ENCODE results near the gene NELFA. TPM values are rescaled to one million over a fixed set of nuclear protein-coding genes. Genes with fewer than 3 reads are reported as not detected.

The NELFA gene
- total and polyA plus RNA-seq, 2 of the 13 experiments (the other 11 are each of a cell fraction or from before 2014, with no cell fraction given): 13.3 to 18.5 TPM

GRCh38 chr4:1971456-1972200, 37.1 kb downstream of the NELFA start:
- H3K79me2 ChIP-seq (ENCODE audit: insufficient read depth, low read length): no peaks in the 10 kb centered on the region
- DNase-seq (ENCODE audit: low spot score): no peak
- in situ Hi-C loops (cut with HindIII; ENCODE audit: extremely low pct_ligation_motif_present, low pct_unique_long_range_greater_than_20kb): no loop called here
- TF ChIP-seq ZNF260 (CRISPR knock-in tag; IDR thresholded peaks at IDR 0.05; ENCODE audit: borderline replicate concordance, low read depth) (no peak), PPARG (CRISPR knock-in tag; conservative IDR thresholded peaks at IDR 0.05) (no peak), ZIK1 (CRISPR knock-in tag; IDR thresholded peaks at IDR 0.05; ENCODE audit: borderline replicate concordance, low read depth) (no peak), ZNF530 (CRISPR knock-in tag; IDR thresholded peaks at IDR 0.05; ENCODE audit: low read depth) (no peak), MAFK (conservative IDR thresholded peaks at IDR 0.05 in 1 of 2, IDR thresholded peaks at IDR 0.05 in 1 of 2; ENCODE audit: low read length in 2 of 2) (peak in 1 of 2 experiments; percentile 21; a peak in 1 of 4 replicates), SOX6 (IDR thresholded peaks at IDR 0.05) (no peak), SOX6 (CRISPR knock-in tag; IDR thresholded peaks at IDR 0.05) (no peak), REXO4 (CRISPR knock-in tag; IDR thresholded peaks at IDR 0.05; ENCODE audit: borderline replicate concordance) (no peak)
- no peak overlapping the region for H3K4me3 ChIP-seq (replicated peaks in 1 of 3; ENCODE audit: insufficient read depth in 1 of 3, low read depth in 2 of 3, low read length in 3 of 3)
- H3K4me1 ChIP-seq (ENCODE audit: insufficient read depth, low read length): no peaks in the 10 kb centered on the region
- H3K9ac ChIP-seq (ENCODE audit: insufficient read depth, low read depth, low read length): no peak overlapping the region
- ATAC-seq: no peak
- intact Hi-C loops (cut with micrococcal nuclease; ENCODE audit: unreplicated experiment): no loop called here
- H3K27me3 ChIP-seq (ENCODE audit: control insufficient read depth in 1 of 2, insufficient read depth in 2 of 2, low read length in 2 of 2): no peaks in the 10 kb centered on the region
- no peaks in the 10 kb centered on the region for H3K9me3 ChIP-seq (ENCODE audit: low read length)
- ChIA-PET POLR2A (no interaction called here), CTCF (ENCODE audit: low intra/inter-chr PET ratio, low total read pairs) (no interaction called here)
- H3K27ac ChIP-seq (ENCODE audit: extremely low read length, insufficient read depth, low read length): no peak overlapping the region
- H3K36me3 ChIP-seq (replicated peaks in 1 of 2; ENCODE audit: control insufficient read depth in 1 of 2, insufficient read depth in 2 of 2, low read length in 2 of 2): peaks cover 40 to 89% of the 10 kb centered on the region in 2 experiments
- H2AFZ ChIP-seq (ENCODE audit: low read length): no peak overlapping the region
- no peaks in the 10 kb centered on the region for H4K20me1 ChIP-seq (ENCODE audit: insufficient read depth, low read length)
- FAIRE-seq: no peak
- no TSS peak for BruUV-seq (replicated peaks)
- WGBS (ENCODE audit: low lambda C conversion rate): 98% methylated on average over 16 of the region's 16 CpGs
- H3K4me2 ChIP-seq (ENCODE audit: low read depth, low read length): no peak overlapping the region

GRCh38 chr4:1970926-1971325, 37.8 kb downstream of the NELFA start:
- no peaks in the 10 kb centered on the region for H3K79me2 ChIP-seq (ENCODE audit: insufficient read depth, low read length)
- H3K4me3 ChIP-seq (replicated peaks in 1 of 3; ENCODE audit: insufficient read depth in 1 of 3, low read depth in 2 of 3, low read length in 3 of 3): no peak overlapping the region
- WGBS (ENCODE audit: low lambda C conversion rate): 96% methylated on average over 6 of the region's 6 CpGs
- TF ChIP-seq STAT5B (CRISPR knock-in tag; IDR thresholded peaks at IDR 0.05): no peak
- TF ChIP-seq, protein P1, sequence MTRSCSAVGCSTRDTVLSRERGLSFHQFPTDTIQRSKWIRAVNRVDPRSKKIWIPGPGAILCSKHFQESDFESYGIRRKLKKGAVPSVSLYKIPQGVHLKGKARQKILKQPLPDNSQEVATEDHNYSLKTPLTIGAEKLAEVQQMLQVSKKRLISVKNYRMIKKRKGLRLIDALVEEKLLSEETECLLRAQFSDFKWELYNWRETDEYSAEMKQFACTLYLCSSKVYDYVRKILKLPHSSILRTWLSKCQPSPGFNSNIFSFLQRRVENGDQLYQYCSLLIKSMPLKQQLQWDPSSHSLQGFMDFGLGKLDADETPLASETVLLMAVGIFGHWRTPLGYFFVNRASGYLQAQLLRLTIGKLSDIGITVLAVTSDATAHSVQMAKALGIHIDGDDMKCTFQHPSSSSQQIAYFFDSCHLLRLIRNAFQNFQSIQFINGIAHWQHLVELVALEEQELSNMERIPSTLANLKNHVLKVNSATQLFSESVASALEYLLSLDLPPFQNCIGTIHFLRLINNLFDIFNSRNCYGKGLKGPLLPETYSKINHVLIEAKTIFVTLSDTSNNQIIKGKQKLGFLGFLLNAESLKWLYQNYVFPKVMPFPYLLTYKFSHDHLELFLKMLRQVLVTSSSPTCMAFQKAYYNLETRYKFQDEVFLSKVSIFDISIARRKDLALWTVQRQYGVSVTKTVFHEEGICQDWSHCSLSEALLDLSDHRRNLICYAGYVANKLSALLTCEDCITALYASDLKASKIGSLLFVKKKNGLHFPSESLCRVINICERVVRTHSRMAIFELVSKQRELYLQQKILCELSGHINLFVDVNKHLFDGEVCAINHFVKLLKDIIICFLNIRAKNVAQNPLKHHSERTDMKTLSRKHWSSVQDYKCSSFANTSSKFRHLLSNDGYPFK (CRISPR knock-in tag; IDR thresholded peaks at IDR 0.05; ENCODE audit: borderline replicate concordance): no peak
- no peaks in the 10 kb centered on the region for H3K4me1 ChIP-seq (ENCODE audit: insufficient read depth, low read length)
- H3K27ac ChIP-seq (ENCODE audit: extremely low read length, insufficient read depth, low read length): no peak overlapping the region
- no peak overlapping the region for H3K9ac ChIP-seq (ENCODE audit: insufficient read depth, low read depth, low read length)
- H4K20me1 ChIP-seq (ENCODE audit: insufficient read depth, low read length): no peaks in the 10 kb centered on the region
- H3K27me3 ChIP-seq (ENCODE audit: control insufficient read depth in 1 of 2, insufficient read depth in 2 of 2, low read length in 2 of 2): no peaks in the 10 kb centered on the region
- peaks cover 35 to 85% of the 10 kb centered on the region in 2 experiments for H3K36me3 ChIP-seq (replicated peaks in 1 of 2; ENCODE audit: control insufficient read depth in 1 of 2, insufficient read depth in 2 of 2, low read length in 2 of 2)
- no peak overlapping the region for H2AFZ ChIP-seq (ENCODE audit: low read length)
- DNase-seq (ENCODE audit: low spot score): no peak
- intact Hi-C loops (cut with micrococcal nuclease; ENCODE audit: unreplicated experiment) (no loop called here), in situ Hi-C loops (cut with HindIII; ENCODE audit: extremely low pct_ligation_motif_present, low pct_unique_long_range_greater_than_20kb) (no loop called here)
- no peak for ATAC-seq
- H3K4me2 ChIP-seq (ENCODE audit: low read depth, low read length): no peak overlapping the region
- BruUV-seq (replicated peaks): no TSS peak
- H3K9me3 ChIP-seq (ENCODE audit: low read length): no peaks in the 10 kb centered on the region
- no peak for FAIRE-seq
- ChIA-PET CTCF (ENCODE audit: low intra/inter-chr PET ratio, low total read pairs) (no interaction called here), POLR2A (no interaction called here)
